ENCODE measurements around the gene MRPL50.

MRPL50 gene

GRCh38 chr9:101398930-101399642 lies 668 bp upstream of the MRPL50 start:
- H3F3A ChIP-seq (ENCODE audit: insufficient read depth) = no peaks in the 10 kb centered on the region
- H3K79me2 ChIP-seq (ENCODE audit: insufficient read depth, low read length) = peaks cover 64% of the 10 kb centered on the region
- peak overlapping the region; percentile 43 for H3K27ac ChIP-seq (ENCODE audit: low read depth, low read length)
- peaks cover 58% of the 10 kb centered on the region for H3K36me3 ChIP-seq (ENCODE audit: low read length)
- peak overlapping the region; percentile 93 for H3K4me3 ChIP-seq (ENCODE audit: insufficient read depth, low read length, poor library complexity, severe bottlenecking)
- no peaks in the 10 kb centered on the region for H3K9me2 ChIP-seq (replicated peaks; ENCODE audit: insufficient read depth, low read length)
- no peak for TF ChIP-seq CTCF (IDR thresholded peaks at IDR 0.05; ENCODE audit: insufficient read depth, low read length, poor library complexity, severe bottlenecking)
- TF ChIP-seq EZH2phosphoT487 (conservative IDR thresholded peaks at IDR 0.05; ENCODE audit: low read length) = no peak
- H2AFZ ChIP-seq (ENCODE audit: low read depth, low read length, severe bottlenecking) = peak overlapping the region; percentile 60
- peak overlapping the region; percentile 73 for H3K9ac ChIP-seq (ENCODE audit: low read length)
- H3K9me3 ChIP-seq (ENCODE audit: insufficient read depth, low read length) = no peaks in the 10 kb centered on the region
- H3K4me2 ChIP-seq (ENCODE audit: low read depth, low read length, poor library complexity, severe bottlenecking) = peak overlapping the region; percentile 91
- no peaks in the 10 kb centered on the region for H3K27me3 ChIP-seq (ENCODE audit: low read length)
- no peaks in the 10 kb centered on the region for H4K20me1 ChIP-seq (ENCODE audit: low read depth, low read length)

GRCh38 chr9:101397746-101398067 lies 711 bp downstream of the MRPL50 start:
- H4K20me1 ChIP-seq (ENCODE audit: low read depth, low read length) = no peaks in the 10 kb centered on the region
- H3K27me3 ChIP-seq (ENCODE audit: low read length) = no peaks in the 10 kb centered on the region
- H3K79me2 ChIP-seq (ENCODE audit: insufficient read depth, low read length) = peaks cover 73% of the 10 kb centered on the region
- peak overlapping the region; percentile 87 for H3K4me2 ChIP-seq (ENCODE audit: low read depth, low read length, poor library complexity, severe bottlenecking)
- H3K36me3 ChIP-seq (ENCODE audit: low read length) = peaks cover 58% of the 10 kb centered on the region
- peak overlapping the region; percentile 38 for H3K27ac ChIP-seq (ENCODE audit: low read depth, low read length)
- H3K4me3 ChIP-seq (ENCODE audit: insufficient read depth, low read length, poor library complexity, severe bottlenecking) = peak overlapping the region; percentile 92
- no peaks in the 10 kb centered on the region for H3K9me3 ChIP-seq (ENCODE audit: insufficient read depth, low read length)
- TF ChIP-seq EZH2phosphoT487 (conservative IDR thresholded peaks at IDR 0.05; ENCODE audit: low read length) = no peak
- TF ChIP-seq CTCF (IDR thresholded peaks at IDR 0.05; ENCODE audit: insufficient read depth, low read length, poor library complexity, severe bottlenecking) = no peak
- peak overlapping the region; percentile 82 for H3K9ac ChIP-seq (ENCODE audit: low read length)
- H2AFZ ChIP-seq (ENCODE audit: low read depth, low read length, severe bottlenecking) = peak overlapping the region; percentile 92
- H3K9me2 ChIP-seq (replicated peaks; ENCODE audit: insufficient read depth, low read length) = no peaks in the 10 kb centered on the region
- H3F3A ChIP-seq (ENCODE audit: insufficient read depth) = no peaks in the 10 kb centered on the region

- Histone ChIP-seq H3K36me3 (ENCODE audit: low read length) (peaks cover 55% of the 10 kb centered on the region), H3K9me2 (replicated peaks; ENCODE audit: insufficient read depth, low read length) (no peaks in the 10 kb centered on the region), H3F3A (ENCODE audit: insufficient read depth) (no peaks in the 10 kb centered on the region), H3K27me3 (ENCODE audit: low read length) (no peaks in the 10 kb centered on the region), H3K4me2 (ENCODE audit: low read depth, low read length, poor library complexity, severe bottlenecking) (no peak overlapping the region), H3K9ac (ENCODE audit: low read length) (no peak overlapping the region), H3K27ac (ENCODE audit: low read depth, low read length) (no peak overlapping the region), H3K4me3 (ENCODE audit: insufficient read depth, low read length, poor library complexity, severe bottlenecking) (no peak overlapping the region), H4K20me1 (ENCODE audit: low read depth, low read length) (no peaks in the 10 kb centered on the region), H3K9me3 (ENCODE audit: insufficient read depth, low read length) (no peaks in the 10 kb centered on the region), H3K79me2 (ENCODE audit: insufficient read depth, low read length) (peaks cover 86% of the 10 kb centered on the region), H2AFZ (ENCODE audit: low read depth, low read length, severe bottlenecking) (no peak overlapping the region)
- TF ChIP-seq CTCF (IDR thresholded peaks at IDR 0.05; ENCODE audit: insufficient read depth, low read length, poor library complexity, severe bottlenecking) (no peak), EZH2phosphoT487 (conservative IDR thresholded peaks at IDR 0.05; ENCODE audit: low read length) (no peak)
Measured at GRCh38 chr9:101394687-101395086, 3.7 kb downstream of the MRPL50 start.

All from SU-DHL-6 (cell line).